ENCODE measurements around the gene ANXA5. TPM values are rescaled to one million over a fixed set of nuclear protein-coding genes. Genes with fewer than 3 reads are reported as not detected.

The ANXA5 gene
- total RNA-seq, 4 donors from 2014 or later: 101 to 107 (median 102) TPM

DNA sequence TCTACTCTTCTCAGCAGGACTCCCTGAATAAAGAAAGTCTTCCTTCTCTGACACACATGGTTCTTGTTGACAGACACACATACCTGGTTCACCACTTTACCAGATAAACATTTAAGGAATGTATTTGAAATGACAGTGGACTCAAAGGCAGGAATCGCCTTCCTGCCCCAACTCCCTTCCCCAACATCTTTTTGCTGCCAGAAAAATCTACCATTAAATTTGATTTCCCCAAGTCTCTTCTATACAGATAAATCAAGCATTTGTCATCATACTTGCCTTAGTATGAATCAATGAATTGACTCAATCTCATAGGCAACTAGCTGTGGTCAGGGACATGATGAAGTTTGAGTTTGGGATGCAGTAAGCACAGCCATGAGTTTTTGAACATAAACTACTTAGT, 23.3 kb upstream of the ANXA5 start:
- WGBS: 67% methylated on average over 1 of the region's 1 CpG
- no peaks in the 10 kb centered on the region for H3K27me3 ChIP-seq
- no peaks in the 10 kb centered on the region for H3K36me3 ChIP-seq
- TF ChIP-seq POLR2A (IDR thresholded peaks at IDR 0.05): no peak
- TF ChIP-seq EP300 (IDR thresholded peaks at IDR 0.05): no peak
- TF ChIP-seq, protein P1, sequence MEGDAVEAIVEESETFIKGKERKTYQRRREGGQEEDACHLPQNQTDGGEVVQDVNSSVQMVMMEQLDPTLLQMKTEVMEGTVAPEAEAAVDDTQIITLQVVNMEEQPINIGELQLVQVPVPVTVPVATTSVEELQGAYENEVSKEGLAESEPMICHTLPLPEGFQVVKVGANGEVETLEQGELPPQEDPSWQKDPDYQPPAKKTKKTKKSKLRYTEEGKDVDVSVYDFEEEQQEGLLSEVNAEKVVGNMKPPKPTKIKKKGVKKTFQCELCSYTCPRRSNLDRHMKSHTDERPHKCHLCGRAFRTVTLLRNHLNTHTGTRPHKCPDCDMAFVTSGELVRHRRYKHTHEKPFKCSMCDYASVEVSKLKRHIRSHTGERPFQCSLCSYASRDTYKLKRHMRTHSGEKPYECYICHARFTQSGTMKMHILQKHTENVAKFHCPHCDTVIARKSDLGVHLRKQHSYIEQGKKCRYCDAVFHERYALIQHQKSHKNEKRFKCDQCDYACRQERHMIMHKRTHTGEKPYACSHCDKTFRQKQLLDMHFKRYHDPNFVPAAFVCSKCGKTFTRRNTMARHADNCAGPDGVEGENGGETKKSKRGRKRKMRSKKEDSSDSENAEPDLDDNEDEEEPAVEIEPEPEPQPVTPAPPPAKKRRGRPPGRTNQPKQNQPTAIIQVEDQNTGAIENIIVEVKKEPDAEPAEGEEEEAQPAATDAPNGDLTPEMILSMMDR (IDR thresholded peaks at IDR 0.05): no peak
- no peak for TF ChIP-seq POLR2AphosphoS5 (IDR thresholded peaks at IDR 0.05)
- H3K9me3 ChIP-seq: no peaks in the 10 kb centered on the region
- H3K27ac ChIP-seq: no peak overlapping the region
- DNase-seq (ENCODE audit: low spot score in 2 of 2): no peak
- H3K4me1 ChIP-seq: no peaks in the 10 kb centered on the region
- no peak overlapping the region for H3K4me3 ChIP-seq

DNA sequence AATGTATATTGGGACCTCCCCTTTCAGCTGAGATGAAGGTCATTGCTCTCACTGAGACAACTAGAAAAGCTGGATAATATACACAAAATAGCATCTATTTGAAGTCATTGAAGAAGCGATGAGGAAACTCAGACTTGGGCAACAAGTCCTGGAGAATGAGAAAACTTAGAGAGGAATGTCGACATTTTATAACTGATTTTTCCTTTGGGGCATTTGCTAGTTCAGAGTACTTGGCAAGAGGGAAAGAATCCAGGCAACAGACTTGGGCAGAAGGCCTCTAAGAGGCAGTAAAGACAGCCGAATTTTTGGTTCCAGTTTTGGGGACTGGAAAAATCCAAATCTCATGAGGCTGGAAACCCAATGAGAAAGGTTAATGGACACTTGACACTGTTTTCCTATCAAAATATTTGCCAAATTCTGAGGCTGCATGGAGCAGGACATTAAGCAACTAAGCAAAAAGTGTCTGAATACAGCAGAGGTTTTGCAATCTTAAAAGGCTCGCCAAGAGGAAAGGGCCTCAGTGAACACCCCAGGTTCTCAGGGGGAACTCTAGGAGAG, 21.0 kb upstream of the ANXA5 start:
- Histone ChIP-seq H3K27ac (no peak overlapping the region), H3K9me3 (no peaks in the 10 kb centered on the region), H3K36me3 (no peaks in the 10 kb centered on the region), H3K27me3 (no peaks in the 10 kb centered on the region), H3K4me1 (no peaks in the 10 kb centered on the region), H3K4me3 (no peak overlapping the region)
- 63% methylated on average over 3 of the region's 4 CpGs for WGBS
- TF ChIP-seq POLR2AphosphoS5 (IDR thresholded peaks at IDR 0.05) (no peak), EP300 (IDR thresholded peaks at IDR 0.05) (no peak), POLR2A (IDR thresholded peaks at IDR 0.05) (no peak)
- TF ChIP-seq, protein P1 (IDR thresholded peaks at IDR 0.05): no peak
- DNase-seq (ENCODE audit: low spot score in 2 of 2): no peak

DNA sequence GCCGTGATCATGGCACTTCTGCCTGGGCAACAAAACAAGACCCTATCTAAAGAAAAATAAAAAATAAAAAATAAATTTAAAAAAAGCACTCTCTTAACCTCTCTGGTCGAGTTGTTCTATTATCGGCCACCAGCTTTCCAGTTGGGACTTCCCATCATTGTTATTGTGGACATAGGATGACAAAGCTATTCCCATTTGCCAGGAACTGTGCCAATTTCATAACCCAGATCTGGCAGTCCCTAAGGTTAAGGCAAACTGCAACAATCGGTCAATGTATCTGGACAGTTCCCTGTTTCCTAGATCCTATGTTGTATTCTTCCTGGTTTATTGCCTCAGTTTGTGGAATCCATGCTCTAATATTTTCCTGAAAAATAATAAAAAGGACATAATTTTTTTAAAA, 17.8 kb upstream of the ANXA5 start:
- Histone ChIP-seq H3K4me3 (no peak overlapping the region), H3K27ac (no peak overlapping the region)

DNA sequence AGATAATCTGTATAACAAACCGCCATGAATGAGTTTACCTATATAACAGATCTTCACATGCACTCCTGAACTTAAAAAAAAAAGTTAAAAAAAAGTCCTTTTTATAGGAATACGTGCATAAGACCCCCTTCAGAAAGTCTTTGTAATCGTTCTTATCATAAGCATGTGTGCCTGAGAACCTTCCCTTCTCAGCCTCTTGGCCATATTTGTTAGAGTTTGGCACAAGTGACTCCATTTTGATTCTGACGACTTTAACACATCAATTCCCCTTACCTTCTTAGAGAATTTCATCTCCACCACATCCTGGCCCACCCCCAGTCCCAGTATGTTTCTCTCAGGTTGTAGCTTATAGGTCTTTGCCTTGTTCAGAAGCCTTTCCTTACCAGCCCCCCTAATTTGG, 16.0 kb upstream of the ANXA5 start:
- TF ChIP-seq POLR2A (IDR thresholded peaks at IDR 0.05) (no peak), EP300 (IDR thresholded peaks at IDR 0.05) (no peak), POLR2AphosphoS5 (IDR thresholded peaks at IDR 0.05) (no peak)
- TF ChIP-seq, protein P1 (IDR thresholded peaks at IDR 0.05): no peak
- DNase-seq (ENCODE audit: low spot score in 2 of 2): no peak
- no peaks in the 10 kb centered on the region for H3K36me3 ChIP-seq
- no peaks in the 10 kb centered on the region for H3K9me3 ChIP-seq
- H3K4me3 ChIP-seq: no peak overlapping the region
- no peaks in the 10 kb centered on the region for H3K27me3 ChIP-seq
- peaks cover 6% of the 10 kb centered on the region for H3K4me1 ChIP-seq
- 92% methylated on average over 4 of the region's 4 CpGs for WGBS
- H3K27ac ChIP-seq: no peak overlapping the region

More for the DNA sequence above, 17.8 kb upstream of the ANXA5 start:
- Histone ChIP-seq H3K9me3 (no peaks in the 10 kb centered on the region), H3K36me3 (no peaks in the 10 kb centered on the region), H3K4me1 (peaks cover 6% of the 10 kb centered on the region), H3K27me3 (no peaks in the 10 kb centered on the region)
- TF ChIP-seq POLR2A (IDR thresholded peaks at IDR 0.05): no peak
- TF ChIP-seq, protein P1 (IDR thresholded peaks at IDR 0.05): no peak
- DNase-seq (ENCODE audit: low spot score in 2 of 2): no peak
- WGBS: 83% methylated on average over 4 of the region's 4 CpGs

DNA sequence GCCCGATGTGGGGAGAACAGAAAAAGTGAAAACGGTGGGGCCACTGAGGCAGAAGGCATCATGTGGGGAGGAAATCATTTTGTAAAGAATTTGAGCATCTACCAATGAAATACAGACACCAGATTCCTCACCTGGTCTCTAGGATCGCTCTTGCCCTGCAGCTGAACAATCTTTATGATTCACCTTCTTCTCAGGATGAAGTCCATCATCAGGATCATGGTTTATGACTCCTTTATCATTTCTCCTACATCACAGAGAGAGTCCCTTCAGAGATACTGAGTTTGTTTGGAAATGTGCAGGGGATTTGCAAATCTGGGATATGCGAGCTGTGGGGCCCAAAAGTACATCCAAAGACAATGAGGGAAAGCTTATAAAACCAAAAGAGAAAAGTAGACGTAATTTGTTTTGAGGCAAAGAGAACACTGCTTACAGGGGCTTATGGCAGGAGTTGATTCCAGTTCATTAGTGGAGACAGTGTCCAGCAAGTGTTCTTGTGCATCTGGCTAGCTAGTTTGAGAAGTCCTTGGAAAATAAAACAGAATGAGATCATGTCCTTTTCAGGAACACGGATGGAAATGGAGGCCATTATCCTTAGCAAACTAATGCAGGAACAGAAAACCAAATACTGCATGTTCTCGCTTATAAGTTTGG, 15.3 kb upstream of the ANXA5 start:
- no peak overlapping the region for H3K27ac ChIP-seq
- H3K27me3 ChIP-seq: no peaks in the 10 kb centered on the region
- no peaks in the 10 kb centered on the region for H3K36me3 ChIP-seq
- no peak for DNase-seq (ENCODE audit: low spot score in 2 of 2)
- H3K9me3 ChIP-seq: no peaks in the 10 kb centered on the region
- peak overlapping the region; percentile 6 for H3K4me3 ChIP-seq
- 59% methylated on average over 7 of the region's 7 CpGs for WGBS
- TF ChIP-seq, protein P1 (IDR thresholded peaks at IDR 0.05): no peak
- TF ChIP-seq EP300 (IDR thresholded peaks at IDR 0.05): no peak
- no peak for TF ChIP-seq POLR2A (IDR thresholded peaks at IDR 0.05)
- no peak for TF ChIP-seq POLR2AphosphoS5 (IDR thresholded peaks at IDR 0.05)
- peaks cover 6% of the 10 kb centered on the region for H3K4me1 ChIP-seq

Data from suprapubic skin (tissue), 4 donors.